Fibroblast of pulmonary artery (primary cell): ENCODE measurements around the gene KIAA1328.

Source experiments
- DNase-seq: peaks from one replicate; pipeline ENCODE4 v3.0.0-alpha.2; 2010; ENCODE audit warnings: low read depth
- H3K4me3 ChIP-seq: replicated peaks from 2 replicates; pipeline ENCODE4 v1.5.1; 2011; ENCODE audit warnings: low read depth, mild to moderate bottlenecking, control low read depth, low read length, moderate library complexity
- TF ChIP-seq, protein P1 (sequence below): IDR thresholded peaks from 2 replicates; pipeline ENCODE4 v1.5.1; 2011; ENCODE audit warnings: mild to moderate bottlenecking, control low read depth, low read length, inconsistent platforms; ENCODE audit errors: missing control alignments

KIAA1328 gene

DNA sequence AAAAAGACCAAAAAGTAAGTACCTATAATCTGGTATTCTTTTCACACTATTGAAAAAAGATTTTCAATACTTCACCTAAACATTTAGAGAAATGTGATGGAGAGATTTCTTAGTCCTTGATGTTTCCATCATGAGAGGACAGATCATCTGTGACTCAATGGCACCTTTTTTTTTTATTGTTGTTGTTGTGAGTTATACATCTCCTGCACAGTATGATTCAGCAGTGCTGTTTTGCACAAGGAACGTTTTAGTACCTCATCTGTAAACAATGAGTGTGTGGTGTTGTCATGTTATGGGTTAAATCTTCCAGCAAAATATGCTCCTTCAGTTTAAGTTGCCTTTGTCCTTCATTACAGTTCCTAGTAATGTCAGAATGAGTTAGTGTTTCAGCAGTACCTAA is 2.2 kb downstream of the KIAA1328 start:
- TF ChIP-seq, protein P1, sequence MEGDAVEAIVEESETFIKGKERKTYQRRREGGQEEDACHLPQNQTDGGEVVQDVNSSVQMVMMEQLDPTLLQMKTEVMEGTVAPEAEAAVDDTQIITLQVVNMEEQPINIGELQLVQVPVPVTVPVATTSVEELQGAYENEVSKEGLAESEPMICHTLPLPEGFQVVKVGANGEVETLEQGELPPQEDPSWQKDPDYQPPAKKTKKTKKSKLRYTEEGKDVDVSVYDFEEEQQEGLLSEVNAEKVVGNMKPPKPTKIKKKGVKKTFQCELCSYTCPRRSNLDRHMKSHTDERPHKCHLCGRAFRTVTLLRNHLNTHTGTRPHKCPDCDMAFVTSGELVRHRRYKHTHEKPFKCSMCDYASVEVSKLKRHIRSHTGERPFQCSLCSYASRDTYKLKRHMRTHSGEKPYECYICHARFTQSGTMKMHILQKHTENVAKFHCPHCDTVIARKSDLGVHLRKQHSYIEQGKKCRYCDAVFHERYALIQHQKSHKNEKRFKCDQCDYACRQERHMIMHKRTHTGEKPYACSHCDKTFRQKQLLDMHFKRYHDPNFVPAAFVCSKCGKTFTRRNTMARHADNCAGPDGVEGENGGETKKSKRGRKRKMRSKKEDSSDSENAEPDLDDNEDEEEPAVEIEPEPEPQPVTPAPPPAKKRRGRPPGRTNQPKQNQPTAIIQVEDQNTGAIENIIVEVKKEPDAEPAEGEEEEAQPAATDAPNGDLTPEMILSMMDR, result no peak
- DNase-seq, result no peak
- H3K4me3 ChIP-seq, result no peak overlapping the region

DNA sequence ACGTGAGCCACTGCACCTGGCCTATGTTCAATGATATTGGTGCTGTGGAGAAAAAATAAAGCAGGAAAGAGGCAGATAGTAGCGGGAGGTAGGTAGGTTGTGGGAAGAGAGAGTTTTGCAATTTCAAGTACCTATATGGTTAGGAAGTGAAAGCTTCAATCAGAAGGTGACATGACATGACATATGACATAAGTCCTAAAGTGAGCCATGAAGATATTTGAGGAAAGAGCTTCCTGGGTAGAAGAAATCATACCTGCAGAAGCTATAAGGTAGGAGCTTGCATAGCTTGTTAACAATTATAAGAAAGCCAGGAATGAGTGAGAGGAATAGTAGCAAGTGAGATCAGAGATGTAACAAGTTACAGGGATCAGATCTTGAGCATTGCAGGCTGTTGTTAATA is 4.2 kb downstream of the KIAA1328 start:
- H3K4me3 ChIP-seq, result no peak overlapping the region
- no peak for DNase-seq
- TF ChIP-seq, protein P1, result no peak

DNA sequence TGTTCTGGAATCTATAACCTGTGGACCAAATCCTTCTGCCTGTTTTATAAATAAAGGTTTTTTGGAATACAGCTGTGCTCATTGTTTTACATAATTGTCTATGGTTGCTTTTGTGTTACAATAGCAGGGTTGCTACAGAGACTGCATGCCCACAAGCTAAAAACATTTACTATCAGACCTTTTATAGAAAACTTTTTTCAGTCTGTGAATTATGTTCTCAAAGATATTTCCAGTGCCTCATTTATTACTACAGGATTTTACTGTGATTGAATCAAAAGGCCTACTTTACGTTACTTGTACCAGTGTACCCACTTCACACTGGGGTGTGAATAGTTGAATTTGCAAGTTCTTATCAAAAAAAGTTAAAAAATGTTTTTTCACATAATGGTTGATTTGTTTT is 7.0 kb downstream of the KIAA1328 start:
- TF ChIP-seq, protein P1, result no peak
- no peak for DNase-seq

DNA sequence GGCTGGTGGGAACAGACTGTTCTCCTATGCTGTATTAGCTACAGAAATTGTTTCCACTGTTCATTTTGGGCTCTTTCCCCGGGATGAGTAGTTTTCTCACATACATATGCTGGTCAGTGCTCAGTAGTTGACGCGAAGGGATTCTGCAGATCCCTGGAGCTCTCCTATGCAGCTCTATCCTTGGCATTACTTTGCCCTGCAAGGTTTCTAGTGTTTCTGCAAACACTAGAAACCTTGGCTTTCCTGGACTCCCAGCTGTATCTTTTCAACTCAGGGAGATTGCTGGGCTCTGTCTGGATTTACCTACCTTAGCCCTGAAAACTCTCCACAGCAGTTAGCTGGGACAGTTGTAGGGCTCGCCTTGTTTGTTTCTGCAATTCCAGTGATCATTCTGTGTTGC is 10.9 kb downstream of the KIAA1328 start:
- H3K4me3 ChIP-seq, result no peak overlapping the region
- DNase-seq, result no peak
- TF ChIP-seq, protein P1, result no peak

More for the DNA sequence above, 7.0 kb downstream of the KIAA1328 start:
- no peak overlapping the region for H3K4me3 ChIP-seq

DNA sequence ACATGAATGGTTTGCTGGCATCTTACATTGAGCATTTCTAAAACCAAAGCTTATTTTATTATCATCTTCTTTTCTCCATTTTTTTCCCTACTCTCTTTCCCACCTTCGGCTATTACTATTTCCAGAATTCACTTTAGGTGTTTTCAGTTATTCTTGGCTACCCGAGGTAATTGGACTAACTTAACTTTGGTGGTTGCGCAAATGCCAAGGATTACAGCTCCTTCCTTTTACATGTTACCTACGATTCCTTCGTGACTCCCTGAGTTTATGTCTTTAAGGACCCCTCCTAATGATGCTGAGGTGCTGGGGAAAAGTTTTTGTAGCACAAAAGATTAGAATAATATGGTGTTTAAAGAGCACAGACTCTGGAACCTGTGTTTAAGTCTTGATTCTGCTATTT is 14.3 kb downstream of the KIAA1328 start:
- TF ChIP-seq, protein P1, result no peak
- H3K4me3 ChIP-seq, result no peak overlapping the region
- DNase-seq, result no peak

DNA sequence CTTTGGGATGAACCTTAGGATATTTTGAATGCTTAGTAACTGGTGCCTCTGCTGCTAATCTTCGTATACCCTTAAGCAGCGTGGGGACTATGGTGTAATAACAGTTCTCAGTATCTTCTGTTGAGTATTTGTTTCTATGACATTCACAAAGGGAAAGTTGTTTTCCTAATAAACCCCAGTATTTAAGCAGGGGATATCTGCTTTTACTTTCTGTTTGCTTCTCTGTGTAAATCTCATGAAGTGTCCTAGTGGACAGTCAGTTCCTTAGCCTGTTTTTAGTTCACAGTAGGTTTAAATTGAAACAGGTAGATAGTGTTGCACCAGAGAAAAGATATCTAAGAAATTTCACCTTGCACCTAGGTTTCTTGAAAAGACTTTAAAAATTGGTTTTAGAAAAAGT is 14.9 kb downstream of the KIAA1328 start:
- peak; percentile 10 for DNase-seq
- no peak overlapping the region for H3K4me3 ChIP-seq
- TF ChIP-seq, protein P1, result no peak

DNA sequence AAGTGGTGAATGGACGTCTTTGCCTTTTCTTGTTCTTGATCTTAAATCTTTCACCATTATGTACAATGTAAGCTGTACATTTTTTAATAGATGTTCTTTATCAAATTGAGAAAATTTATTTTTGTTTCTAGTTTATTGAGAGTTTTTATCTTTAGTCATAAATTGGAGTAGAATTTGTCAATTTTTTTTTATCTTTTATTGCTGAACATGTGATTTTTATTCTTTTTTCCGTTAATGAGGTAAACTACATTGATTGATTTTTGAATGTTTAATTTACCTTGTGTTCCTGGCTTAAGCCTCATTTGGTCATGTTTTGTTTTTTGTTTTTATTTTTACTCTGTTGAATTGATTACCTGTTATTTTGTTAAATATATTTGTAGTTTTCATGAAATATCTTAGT is 19.7 kb downstream of the KIAA1328 start:
- TF ChIP-seq, protein P1, result no peak
- DNase-seq, result no peak

More for the DNA sequence above, 19.7 kb downstream of the KIAA1328 start:
- no peak overlapping the region for H3K4me3 ChIP-seq
